H9 (cell line): ENCODE results near the gene KCTD16. TPM values are rescaled to one million over a fixed set of nuclear protein-coding genes. Genes with fewer than 3 reads are reported as not detected.
A peak's percentile ranks its signal among the peaks of the same experiment; 100 is the strongest.

Experiments used
- DNase-seq: peaks from one replicate; pipeline ENCODE4 v3.0.0-alpha.2; 2017
- H2AFZ ChIP-seq: one replicate; pipeline ENCODE4 v1.6.1; 2013; ENCODE audit warnings: mild to moderate bottlenecking, low read length, control low read depth, moderate library complexity
- H2AK5ac ChIP-seq: 2 replicates; pipeline ENCODE4 v1.6.1; 2013; ENCODE audit warnings: low read length, control low read depth, mixed read lengths; ENCODE audit not compliant: insufficient read length
- H2BK120ac ChIP-seq: one replicate; pipeline ENCODE4 v1.6.1; 2013; ENCODE audit warnings: low read depth, mild to moderate bottlenecking, low read length, control low read depth, inconsistent platforms; ENCODE audit not compliant: poor library complexity, severe bottlenecking
- H2BK12ac ChIP-seq: 2 replicates; pipeline ENCODE4 v1.6.1; 2013; ENCODE audit warnings: low read length, control low read depth, mixed read lengths, low read depth; ENCODE audit not compliant: insufficient read length
- H2BK15ac ChIP-seq: 2 replicates; pipeline ENCODE4 v1.6.1; 2013; ENCODE audit warnings: low read depth, low read length, control low read depth
- H2BK20ac ChIP-seq: one replicate; pipeline ENCODE4 v1.6.1; 2013; ENCODE audit warnings: low read depth, mild to moderate bottlenecking, low read length, control low read depth, inconsistent platforms; ENCODE audit not compliant: poor library complexity, severe bottlenecking
- H2BK5ac ChIP-seq: 2 replicates; pipeline ENCODE4 v1.6.1; 2013; ENCODE audit warnings: low read length, control low read depth, mixed read lengths; ENCODE audit not compliant: insufficient read length
- H3K14ac ChIP-seq: 2 replicates; pipeline ENCODE4 v1.6.1; 2013; ENCODE audit warnings: low read length, control low read depth; ENCODE audit not compliant: insufficient read depth
- H3K18ac ChIP-seq: 2 replicates; pipeline ENCODE4 v1.6.1; 2013; ENCODE audit warnings: low read depth, mild to moderate bottlenecking, mixed read lengths, low read length, control low read depth; ENCODE audit not compliant: insufficient read length
- H3K23ac ChIP-seq: 2 replicates; pipeline ENCODE4 v1.6.1; 2013; ENCODE audit warnings: low read length, control low read depth, mixed read lengths, low read depth; ENCODE audit not compliant: insufficient read length
- H3K23me2 ChIP-seq: 2 replicates; pipeline ENCODE4 v1.6.1; 2013; ENCODE audit warnings: low read depth, mild to moderate bottlenecking, mixed read lengths, low read length, control low read depth; ENCODE audit not compliant: insufficient read length, poor library complexity, severe bottlenecking
- H3K27ac ChIP-seq: 2 replicates; pipeline ENCODE4 v1.5.1; 2013; ENCODE audit warnings: low read length, control low read depth, mixed read lengths, low read depth; ENCODE audit not compliant: insufficient read length
- H3K27me3 ChIP-seq: 2 replicates; pipeline ENCODE4 v1.6.1; 2013; ENCODE audit warnings: low read length, control low read depth, inconsistent platforms; ENCODE audit not compliant: insufficient read depth
- H3K4ac ChIP-seq: 2 replicates; pipeline ENCODE4 v1.6.1; 2013; ENCODE audit warnings: low read depth, mild to moderate bottlenecking, control low read depth, inconsistent platforms, low read length, moderate library complexity
- H3K4me1 ChIP-seq: 2 replicates; pipeline ENCODE4 v1.6.1; 2013; ENCODE audit warnings: low read length, control low read depth, inconsistent platforms; ENCODE audit not compliant: insufficient read depth
- H3K4me2 ChIP-seq: 2 replicates; pipeline ENCODE4 v1.6.1; 2013; ENCODE audit warnings: low read length, control low read depth, mixed read lengths; ENCODE audit not compliant: insufficient read length, insufficient read depth
- H3K56ac ChIP-seq: 2 replicates; pipeline ENCODE4 v1.6.1; 2013; ENCODE audit warnings: low read depth, mild to moderate bottlenecking, mixed read lengths, low read length, control low read depth; ENCODE audit not compliant: insufficient read length
- H3K79me1 ChIP-seq: 2 replicates; pipeline ENCODE4 v1.6.1; 2013; ENCODE audit warnings: low read depth, mild to moderate bottlenecking, moderate library complexity, low read length, control low read depth, inconsistent platforms; ENCODE audit not compliant: insufficient read depth, poor library complexity, severe bottlenecking
- H3K79me2 ChIP-seq: 2 replicates; pipeline ENCODE4 v1.6.1; 2013; ENCODE audit warnings: low read length, control low read depth, inconsistent platforms; ENCODE audit not compliant: insufficient read depth
- H3K9ac ChIP-seq: 2 replicates; pipeline ENCODE4 v1.6.1; 2013; ENCODE audit warnings: low read length, control low read depth, mixed read lengths; ENCODE audit not compliant: insufficient read length; ENCODE audit errors: extremely low read depth
- H3K9me3 ChIP-seq: one replicate; pipeline ENCODE4 v1.6.1; 2013; ENCODE audit warnings: low read depth, low read length, inconsistent platforms; ENCODE audit not compliant: control insufficient read depth
- H3T11ph ChIP-seq: one replicate; pipeline ENCODE4 v1.6.1; 2013; ENCODE audit warnings: mild to moderate bottlenecking, low read length, control low read depth, inconsistent platforms
- H4K20me1 ChIP-seq: one replicate; pipeline ENCODE4 v1.6.1; 2013; ENCODE audit not compliant: control insufficient read depth, insufficient read length, insufficient read depth
- H4K5ac ChIP-seq: 2 replicates; pipeline ENCODE4 v1.6.1; 2013; ENCODE audit warnings: low read depth, mild to moderate bottlenecking, mixed read lengths, low read length, control low read depth; ENCODE audit not compliant: insufficient read length
- H4K8ac ChIP-seq: replicated peaks from 2 replicates; pipeline ENCODE4 v1.6.1; 2013; ENCODE audit warnings: low read length, control low read depth, mixed read lengths, low read depth; ENCODE audit not compliant: insufficient read length
- H4K91ac ChIP-seq: 2 replicates; pipeline ENCODE4 v1.6.1; 2013; ENCODE audit warnings: low read depth, mild to moderate bottlenecking, moderate library complexity, mixed read lengths, low read length, control low read depth; ENCODE audit not compliant: insufficient read length
- H3K27ac Mint-ChIP-seq, 3 experiments: 2 replicates in 2 of 3; 3 replicates in 1 of 3; pipeline ENCODE4 v1.8.0; 2020 to 2021; ENCODE audit warnings: mixed read lengths in 3 of 3, mild to moderate bottlenecking in 1 of 3, moderate library complexity in 1 of 3
- H3K27me3 Mint-ChIP-seq: 2 replicates; pipeline ENCODE4 v1.8.0; 2021; ENCODE audit warnings: low read depth, mild to moderate bottlenecking, moderate library complexity, mixed read lengths
- H3K36me3 Mint-ChIP-seq, 3 experiments: 2 replicates in 2 of 3; 3 replicates in 1 of 3; pipeline ENCODE4 v1.8.0; 2020 to 2021; ENCODE audit warnings: low read depth in 3 of 3, mixed read lengths in 3 of 3; ENCODE audit not compliant: insufficient read depth in 1 of 3
- H3K4me1 Mint-ChIP-seq, 2 experiments: 2 replicates each; pipeline ENCODE4 v1.8.0; 2020; ENCODE audit warnings: mixed read lengths in 2 of 2
- H3K4me3 Mint-ChIP-seq, 2 experiments: 2 replicates in 1 of 2; 3 replicates in 1 of 2; pipeline ENCODE4 v1.8.0; 2020 to 2021; ENCODE audit warnings: mild to moderate bottlenecking in 2 of 2, mixed read lengths in 2 of 2, moderate library complexity in 1 of 2
- H3K9me3 Mint-ChIP-seq, 2 experiments: 2 replicates in 1 of 2; 3 replicates in 1 of 2; pipeline ENCODE4 v1.8.0; 2020; ENCODE audit warnings: mild to moderate bottlenecking in 2 of 2, mixed read lengths in 2 of 2, moderate library complexity in 1 of 2
- WGBS: extraction: QIAGEN DNeasy Blood & Tissue Kit; methylation state at CpG from one replicate; pipeline ENCODE4 v1.1.7; 2013; ENCODE audit warnings: missing lambda C conversion rate, low lambda C conversion rate, mixed read lengths; ENCODE audit not compliant: insufficient read length; ENCODE audit errors: extremely low coverage; 5-methylcytosine and 5-hydroxymethylcytosine counted together
- total RNA-seq: library from RNA; stranded (reverse); gene quantifications from 2 replicates; pipeline ENCODE4 v1.2.1, GENCODE V29; 2021
- TF ChIP-seq, protein P1 (sequence below): fragments of 200-600 bp; sonication (generic); conservative IDR thresholded peaks from 3 replicates; pipeline ENCODE4 v1.8.0; 2021; ENCODE audit warnings: antibody characterized with exemption, mild to moderate bottlenecking

Gene KCTD16
- total RNA-seq, 1 experiment from 2014 or later, result 0.09 TPM

GRCh38 chr5:144332265-144332664 is 161.6 kb downstream of the KCTD16 start:
- no peak overlapping the region for H3K4me3 Mint-ChIP-seq
- no peak overlapping the region for H3K27ac Mint-ChIP-seq
- no peak overlapping the region for H3K4me2 ChIP-seq
- H3K56ac ChIP-seq, result no peak overlapping the region
- no peak overlapping the region for H2BK5ac ChIP-seq
- H3K23ac ChIP-seq, result no peak overlapping the region
- no peaks in the 10 kb centered on the region for H3K79me1 ChIP-seq
- H3K9me3 ChIP-seq, result no peaks in the 10 kb centered on the region
- TF ChIP-seq, protein P1, sequence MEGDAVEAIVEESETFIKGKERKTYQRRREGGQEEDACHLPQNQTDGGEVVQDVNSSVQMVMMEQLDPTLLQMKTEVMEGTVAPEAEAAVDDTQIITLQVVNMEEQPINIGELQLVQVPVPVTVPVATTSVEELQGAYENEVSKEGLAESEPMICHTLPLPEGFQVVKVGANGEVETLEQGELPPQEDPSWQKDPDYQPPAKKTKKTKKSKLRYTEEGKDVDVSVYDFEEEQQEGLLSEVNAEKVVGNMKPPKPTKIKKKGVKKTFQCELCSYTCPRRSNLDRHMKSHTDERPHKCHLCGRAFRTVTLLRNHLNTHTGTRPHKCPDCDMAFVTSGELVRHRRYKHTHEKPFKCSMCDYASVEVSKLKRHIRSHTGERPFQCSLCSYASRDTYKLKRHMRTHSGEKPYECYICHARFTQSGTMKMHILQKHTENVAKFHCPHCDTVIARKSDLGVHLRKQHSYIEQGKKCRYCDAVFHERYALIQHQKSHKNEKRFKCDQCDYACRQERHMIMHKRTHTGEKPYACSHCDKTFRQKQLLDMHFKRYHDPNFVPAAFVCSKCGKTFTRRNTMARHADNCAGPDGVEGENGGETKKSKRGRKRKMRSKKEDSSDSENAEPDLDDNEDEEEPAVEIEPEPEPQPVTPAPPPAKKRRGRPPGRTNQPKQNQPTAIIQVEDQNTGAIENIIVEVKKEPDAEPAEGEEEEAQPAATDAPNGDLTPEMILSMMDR, result peak; percentile 65
- H3K4me1 ChIP-seq, result no peaks in the 10 kb centered on the region
- H3K18ac ChIP-seq, result no peak overlapping the region
- H3K79me2 ChIP-seq, result no peaks in the 10 kb centered on the region
- H4K20me1 ChIP-seq, result no peaks in the 10 kb centered on the region
- no peak overlapping the region for H3T11ph ChIP-seq
- no peak overlapping the region for H2BK20ac ChIP-seq
- H2AK5ac ChIP-seq, result no peak overlapping the region
- H4K8ac ChIP-seq, result no peak overlapping the region
- no peak overlapping the region for H2AFZ ChIP-seq
- no peaks in the 10 kb centered on the region for H3K36me3 Mint-ChIP-seq
- no peak overlapping the region for H2BK12ac ChIP-seq
- WGBS, result no CpG with 5 or more reads among the region's 1 CpG
- no peaks in the 10 kb centered on the region for H3K23me2 ChIP-seq
- H4K91ac ChIP-seq, result no peak overlapping the region
- H3K4me1 Mint-ChIP-seq, result peaks cover 0 to 5% of the 10 kb centered on the region in 2 experiments; a peak in 2 of 4 replicates
- no peak overlapping the region for H2BK120ac ChIP-seq
- no peak overlapping the region for H4K5ac ChIP-seq
- peaks cover 6% of the 10 kb centered on the region for H3K27me3 Mint-ChIP-seq
- H3K9ac ChIP-seq, result no peak overlapping the region
- no peaks in the 10 kb centered on the region for H3K9me3 Mint-ChIP-seq
- peak; percentile 36 for DNase-seq
- H3K27ac ChIP-seq, result no peak overlapping the region
- no peak overlapping the region for H3K4ac ChIP-seq
- no peak overlapping the region for H3K14ac ChIP-seq
- no peaks in the 10 kb centered on the region for H3K27me3 ChIP-seq
- no peak overlapping the region for H2BK15ac ChIP-seq
